Endothelial cell (in vitro differentiated cells): ENCODE data around the gene TLE5. TPM values are rescaled to one million over a fixed set of nuclear protein-coding genes. Genes with fewer than 3 reads are reported as not detected.
"Not testable (repeated sequence)": the region's sequence is repeated elsewhere in the genome, so short reads cannot be mapped to it uniquely, and the experiment has no call there.

Experiments
- DNase-seq: peaks from one replicate; pipeline ENCODE4 v3.0.0; 2021; ENCODE audit warnings: low spot score
- H3K27ac Mint-ChIP-seq: one replicate; pipeline ENCODE4 v1.8.0; 2021; ENCODE audit warnings: mixed read lengths, inconsistent platforms; ENCODE audit not compliant: unreplicated experiment
- H3K27me3 Mint-ChIP-seq: one replicate; pipeline ENCODE4 v1.8.0; 2021; ENCODE audit warnings: mild to moderate bottlenecking, moderate library complexity, mixed read lengths, inconsistent platforms; ENCODE audit not compliant: unreplicated experiment
- H3K36me3 Mint-ChIP-seq: one replicate; pipeline ENCODE4 v1.8.0; 2021; ENCODE audit warnings: mild to moderate bottlenecking, low read depth, mixed read lengths, inconsistent platforms; ENCODE audit not compliant: unreplicated experiment
- H3K4me1 Mint-ChIP-seq: one replicate; pipeline ENCODE4 v1.8.0; 2021; ENCODE audit warnings: mild to moderate bottlenecking, mixed read lengths, inconsistent platforms; ENCODE audit not compliant: unreplicated experiment
- H3K4me3 Mint-ChIP-seq: one replicate; pipeline ENCODE4 v1.8.0; 2021; ENCODE audit warnings: mild to moderate bottlenecking, mixed read lengths, inconsistent platforms; ENCODE audit not compliant: unreplicated experiment
- H3K9me3 Mint-ChIP-seq: one replicate; pipeline ENCODE4 v1.8.0; 2021; ENCODE audit warnings: mixed read lengths, inconsistent platforms; ENCODE audit not compliant: unreplicated experiment
- CTCF ChIP-seq: fragments of 200-600 bp; sonication (generic); IDR thresholded peaks from one replicate; pipeline ENCODE4 v1.5.0; 2021; ENCODE audit warnings: antibody characterized with exemption; ENCODE audit not compliant: unreplicated experiment
- total RNA-seq: library from RNA; stranded (reverse); fragmentation: NEBNext Ultra II Directional; extraction: Animal tissue kit (Norgen Biotek cat#: 25700); gene quantifications from one replicate; pipeline ENCODE4 v1.2.1, GENCODE V29; 2021; ENCODE audit not compliant: unreplicated experiment

Gene TLE5
- total RNA-seq, 1 donor from 2014 or later, result 343 TPM

- H3K4me3 Mint-ChIP-seq, result no peak overlapping the region
- H3K9me3 Mint-ChIP-seq, result no peaks in the 10 kb centered on the region
- no peak for TF ChIP-seq CTCF
- no peaks in the 10 kb centered on the region for H3K36me3 Mint-ChIP-seq
- DNase-seq, result no peak
- peaks cover 19% of the 10 kb centered on the region for H3K4me1 Mint-ChIP-seq
- H3K27ac Mint-ChIP-seq, result no peak overlapping the region
- peaks cover 14% of the 10 kb centered on the region for H3K27me3 Mint-ChIP-seq
Measured at GRCh38 chr19:3096902-3097326, 34.6 kb upstream of the TLE5 start.

GRCh38 chr19:3096267-3096901 is 34.1 kb upstream of the TLE5 start:
- Mint-ChIP-seq H3K27ac (peak overlapping the region; percentile 84), H3K27me3 (peaks cover 14% of the 10 kb centered on the region), H3K9me3 (no peaks in the 10 kb centered on the region), H3K36me3 (no peaks in the 10 kb centered on the region), H3K4me1 (peaks cover 19% of the 10 kb centered on the region), H3K4me3 (peak overlapping the region; percentile 89)
- no peak for TF ChIP-seq CTCF
- DNase-seq, result no peak

- peak; percentile 56 for DNase-seq
- no peak for TF ChIP-seq CTCF
- H3K27ac Mint-ChIP-seq, result peak overlapping the region; percentile 84
- H3K27me3 Mint-ChIP-seq, result peaks cover 14% of the 10 kb centered on the region
- peak overlapping the region; percentile 89 for H3K4me3 Mint-ChIP-seq
- H3K36me3 Mint-ChIP-seq, result no peaks in the 10 kb centered on the region
- H3K4me1 Mint-ChIP-seq, result peaks cover 19% of the 10 kb centered on the region
- H3K9me3 Mint-ChIP-seq, result no peaks in the 10 kb centered on the region
Measured at GRCh38 chr19:3095441-3096191, 33.3 kb upstream of the TLE5 start.

- H3K27ac Mint-ChIP-seq, result peak overlapping the region; percentile 64
- no peaks in the 10 kb centered on the region for H3K36me3 Mint-ChIP-seq
- TF ChIP-seq CTCF, result no peak
- peaks cover 14% of the 10 kb centered on the region for H3K27me3 Mint-ChIP-seq
- peaks cover 19% of the 10 kb centered on the region for H3K4me1 Mint-ChIP-seq
- peak overlapping the region; percentile 89 for H3K4me3 Mint-ChIP-seq
- DNase-seq, result peak; percentile 33
- no peaks in the 10 kb centered on the region for H3K9me3 Mint-ChIP-seq
Measured at GRCh38 chr19:3094601-3095440, 32.5 kb upstream of the TLE5 start.

- H3K4me3 Mint-ChIP-seq, result not testable (repeated sequence)
Measured at GRCh38 chr19:3089299-3089855, 27.1 kb upstream of the TLE5 start.

More at GRCh38 chr19:3089299-3089855, 27.1 kb upstream of the TLE5 start:
- not testable (repeated sequence) for DNase-seq, H3K9me3 Mint-ChIP-seq, H3K4me1 Mint-ChIP-seq, H3K36me3 Mint-ChIP-seq, H3K27ac Mint-ChIP-seq, H3K27me3 Mint-ChIP-seq
